ENCODE results near the gene MPST.
"Not testable (repeated sequence)": the region's sequence is repeated elsewhere in the genome, so short reads cannot be mapped to it uniquely, and the experiment has no call there.

The MPST gene

GRCh38 chr22:37019309-37020191 is at the start of gene MPST, which contains the start of gene TST:
MPST (plus strand) TSS chr22:37019742; CDS start chr22:37019837, 95 bp downstream.
TST (minus strand) TSS chr22:37019447; CDS start chr22:37018732, 715 bp downstream.
- DNase-seq, result no peak

- DNase-seq, result no peak
Measured at GRCh38 chr22:36971341-36972125, 48.0 kb upstream of the MPST start.

DNA sequence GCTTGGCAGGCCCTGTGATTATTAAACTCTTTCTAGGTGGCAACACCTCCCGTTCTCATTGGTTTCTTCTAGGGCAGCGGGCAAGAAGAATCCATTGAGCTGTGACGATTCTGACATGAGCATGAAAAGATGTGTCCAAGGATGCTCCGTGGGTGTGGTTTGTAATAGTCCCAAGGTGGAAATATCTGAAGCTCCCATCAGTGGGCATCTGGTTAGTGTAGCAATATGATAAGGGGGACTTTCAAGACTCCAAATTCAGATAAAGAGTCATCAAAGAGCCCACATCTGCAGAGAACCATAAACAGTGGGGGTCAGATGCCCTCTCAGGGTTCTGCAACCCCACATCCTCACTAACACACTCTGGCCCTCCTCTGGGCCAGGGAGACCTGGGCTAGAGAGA is 42.9 kb upstream of the MPST start:
- no peak for DNase-seq

- DNase-seq, result no peak
Measured at GRCh38 chr22:36977401-36977861, 42.1 kb upstream of the MPST start.

DNA sequence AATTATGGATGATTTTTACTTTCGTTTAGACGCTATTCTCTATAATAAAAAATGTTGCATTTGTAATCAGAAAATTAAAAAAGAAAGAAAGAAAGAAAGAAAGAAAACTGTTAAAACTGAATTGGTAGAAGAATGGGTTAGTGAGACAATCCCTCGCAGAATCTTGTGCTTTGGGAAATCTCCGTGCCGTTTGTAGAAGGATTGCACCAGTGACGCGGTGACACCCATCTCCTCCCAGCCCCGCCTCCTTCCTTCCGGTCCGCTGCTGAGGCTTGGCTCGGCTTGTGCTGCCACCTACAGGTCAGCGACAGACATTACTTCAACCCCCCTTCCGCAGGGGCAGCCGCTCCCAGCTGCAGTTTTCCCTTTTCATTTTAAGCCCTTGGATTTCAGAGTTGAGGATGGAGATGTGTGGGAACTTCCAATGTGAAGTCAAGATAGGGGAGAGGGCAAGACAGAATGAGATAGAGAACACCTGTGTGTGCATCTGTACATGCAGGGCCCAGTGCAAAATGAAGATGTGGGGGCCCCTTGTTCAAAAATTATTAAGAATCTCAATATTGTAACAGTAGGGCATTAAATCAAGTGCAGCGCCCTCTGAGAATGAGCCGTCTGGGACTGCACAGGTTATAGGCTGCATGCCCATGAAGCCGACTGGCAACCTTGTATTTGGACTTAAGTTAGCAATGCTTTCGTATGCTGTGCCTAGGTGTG is 41.4 kb upstream of the MPST start:
- no peak for DNase-seq

- no peak for DNase-seq
Measured at GRCh38 chr22:36979016-36979910, 40.3 kb upstream of the MPST start.

GRCh38 chr22:36981247-36981775 is 38.2 kb upstream of the MPST start:
- DNase-seq, result no peak

DNA sequence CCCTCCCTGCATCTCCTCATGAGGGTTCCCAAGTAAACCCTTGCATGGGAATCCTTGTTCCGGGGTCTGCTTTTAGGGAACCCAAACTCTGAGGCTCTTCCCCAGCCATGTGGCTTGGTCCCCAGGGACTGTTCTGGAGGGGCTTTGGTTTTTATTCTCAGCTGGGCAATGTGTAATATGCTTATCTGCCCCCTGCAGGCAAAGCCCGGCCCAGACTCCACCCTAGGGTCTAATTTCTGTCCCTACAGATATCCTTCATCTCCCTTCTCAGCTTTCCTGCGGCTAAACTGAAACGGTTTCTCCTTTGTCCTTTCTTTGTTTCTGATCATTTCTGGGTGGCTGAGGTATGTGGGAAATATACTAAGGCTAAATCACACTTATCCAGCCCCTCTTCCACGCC is 37.4 kb upstream of the MPST start:
- DNase-seq, result no peak

GRCh38 chr22:36985211-36985889 is 34.2 kb upstream of the MPST start:
- no peak for DNase-seq

- DNase-seq, result no peak
Measured at GRCh38 chr22:36986242-36986821, 33.2 kb upstream of the MPST start.

DNA sequence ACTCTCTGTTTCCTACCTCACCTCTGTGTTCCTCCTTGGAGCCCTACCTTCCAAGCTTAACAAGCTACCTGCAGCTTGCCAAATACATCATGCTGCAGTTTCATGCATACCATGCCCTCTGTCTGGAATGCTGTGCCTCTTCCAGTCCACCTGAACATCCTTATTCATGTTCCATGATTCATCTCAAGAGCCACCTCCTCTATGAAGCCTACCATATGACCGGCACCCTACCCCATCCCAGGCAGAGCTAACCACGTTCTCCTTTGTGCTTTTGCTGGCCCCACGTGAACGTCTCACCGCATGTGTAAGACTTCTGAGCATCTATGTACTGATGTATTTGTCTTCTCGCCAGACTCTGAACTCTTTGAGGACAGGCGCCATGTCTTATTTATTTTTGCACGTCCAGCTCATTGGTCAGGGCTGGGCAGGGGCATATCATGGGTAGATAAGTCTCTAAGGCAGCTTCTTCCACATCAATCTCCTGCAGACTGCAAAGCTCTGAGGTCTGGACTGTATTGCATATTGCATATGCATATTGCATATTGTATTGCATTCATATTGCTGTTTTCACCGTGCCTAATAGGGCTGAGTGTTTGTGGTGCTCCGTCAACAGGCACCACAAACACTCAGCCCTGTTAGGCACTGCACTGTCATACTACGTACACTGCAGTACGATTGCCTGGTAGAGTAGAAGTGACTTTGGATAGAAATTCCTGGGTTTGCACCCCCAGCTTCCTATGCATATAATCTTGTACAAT is 31.3 kb upstream of the MPST start:
- DNase-seq, result no peak

- not testable (repeated sequence) for DNase-seq
Measured at GRCh38 chr22:36989012-36989411, 30.5 kb upstream of the MPST start.

GRCh38 chr22:36990457-36990856 is 29.1 kb upstream of the MPST start:
- DNase-seq, result no peak

DNA sequence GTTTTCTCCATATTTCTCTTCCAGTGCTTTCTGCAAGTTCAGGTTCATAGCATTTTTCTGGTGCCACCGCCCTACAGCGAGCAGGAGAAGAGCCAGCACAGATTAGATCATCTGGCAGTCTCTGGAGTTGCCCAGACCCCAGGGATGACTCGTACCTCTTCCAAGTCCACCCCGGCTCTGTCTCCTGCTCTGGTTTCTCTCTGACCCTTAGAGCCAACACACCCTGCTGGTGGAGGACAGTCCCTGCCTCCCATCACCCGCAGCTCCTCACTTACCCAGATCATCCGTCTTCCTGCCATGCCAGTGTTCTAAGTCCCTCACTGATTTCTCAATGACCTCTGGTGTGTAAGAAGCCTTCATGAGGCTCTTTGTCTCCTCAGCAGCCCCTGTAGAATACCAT is 28.3 kb upstream of the MPST start:
- no peak for DNase-seq

DNA sequence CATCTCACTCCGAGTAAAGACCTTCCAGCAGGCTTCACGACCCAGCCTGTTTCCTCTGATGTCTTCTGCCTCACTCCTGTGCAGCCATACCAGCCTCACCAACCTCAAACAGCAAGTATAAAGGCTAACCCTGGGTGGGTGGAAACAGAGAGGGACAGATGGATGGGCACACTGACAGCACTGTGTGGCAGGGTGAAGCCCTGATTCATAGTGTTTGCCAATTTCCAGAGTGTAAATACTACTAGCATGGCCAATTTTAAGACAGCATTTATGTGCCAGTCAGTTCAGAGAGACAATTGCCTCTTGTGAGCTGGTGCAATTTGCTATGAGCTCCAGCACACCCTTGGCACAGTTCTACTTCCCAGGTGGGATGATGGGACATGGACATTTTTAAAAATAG is 21.8 kb upstream of the MPST start:
- no peak for DNase-seq

- DNase-seq, result no peak
Measured at GRCh38 chr22:36998620-36999351, 20.8 kb upstream of the MPST start.

GRCh38 chr22:36999463-36999862 is 20.1 kb upstream of the MPST start:
- no peak for DNase-seq

GRCh38 chr22:37000676-37001534 is 18.6 kb upstream of the MPST start:
- DNase-seq, result no peak

Data from cortex of kidney (tissue), 1 donor.